Erythroblast (primary cell): ENCODE measurements around the gene RAB27B.

Experiments used
- GATA1 ChIP-seq: IDR thresholded peaks from 2 replicates; pipeline ENCODE4 v1.6.1; 2011; ENCODE audit warnings: low read depth, mild to moderate bottlenecking, control low read depth, low read length, moderate library complexity
- POLR2A ChIP-seq: IDR thresholded peaks from 2 replicates; pipeline ENCODE4 v1.6.1; 2011; ENCODE audit warnings: mild to moderate bottlenecking, low read length

- TF ChIP-seq POLR2A, result no peak
- no peak for TF ChIP-seq GATA1
Measured at GRCh38 chr18:54798186-54798585, 30.1 kb upstream of the RAB27B start.
